ENCODE data around the gene CEP152. TPM values are rescaled to one million over a fixed set of nuclear protein-coding genes. Genes with fewer than 3 reads are reported as not detected.

Gene CEP152
- total and polyA plus RNA-seq, 9 of the 15 experiments (the other 6 are each of a cell fraction or from before 2014, with no cell fraction given), result 9.9 to 43.0 (median 23.6) TPM

GRCh38 chr15:48777645-48778330 is 33.1 kb downstream of the CEP152 start:
- ChIA-PET POLR2A (no interaction called here), CTCF (ENCODE audit: low intra/inter-chr PET ratio) (no interaction called here)
- Histone ChIP-seq H3K36me3 (ENCODE audit: control insufficient read depth, insufficient read depth, low read length) (peaks cover 58% of the 10 kb centered on the region), H3K4me3 (no peak overlapping the region), H3K9me3 (replicated peaks; ENCODE audit: control insufficient read depth, insufficient read depth, low read depth, low read length) (no peaks in the 10 kb centered on the region), H3K9me1 (ENCODE audit: control insufficient read depth, insufficient read depth, low read length) (no peaks in the 10 kb centered on the region), H3K4me1 (replicated peaks in 1 of 2; ENCODE audit: control insufficient read depth in 2 of 2, insufficient read depth in 2 of 2, low read length in 2 of 2) (no peaks in the 10 kb centered on the region), H2AFZ (ENCODE audit: low read depth, low read length) (no peak overlapping the region), H3K4me2 (ENCODE audit: insufficient read depth, low read length) (no peak overlapping the region), H3K79me2 (ENCODE audit: control insufficient read depth, insufficient read depth, low read length) (no peaks in the 10 kb centered on the region), H3K9ac (ENCODE audit: insufficient read depth in 1 of 2, low read depth in 2 of 2, low read length in 2 of 2) (no peak overlapping the region), H3K27ac (ENCODE audit: extremely low read depth, low read depth, low read length) (no peak overlapping the region), H3K27me3 (ENCODE audit: control insufficient read depth in 2 of 2, insufficient read depth in 2 of 2, low read length in 2 of 2) (no peaks in the 10 kb centered on the region), H4K20me1 (replicated peaks; ENCODE audit: control insufficient read depth, insufficient read depth, low read length) (no peaks in the 10 kb centered on the region)
- ATAC-seq, result no peak
- no peak for DNase-seq (ENCODE audit: extremely low read depth in 1 of 4, low spot score in 3 of 4)
- TF ChIP-seq NEUROD1 (IDR thresholded peaks at IDR 0.05; ENCODE audit: borderline replicate concordance, low read depth, low read length, partially characterized antibody) (no peak), ZC3H8 (IDR thresholded peaks at IDR 0.05) (no peak), SAP30 (IDR thresholded peaks at IDR 0.05; ENCODE audit: borderline replicate concordance, insufficient read depth, low read depth, low read length, poor library complexity, severe bottlenecking) (no peak), NR4A1 (CRISPR knock-in tag; IDR thresholded peaks at IDR 0.05) (no peak), NR4A1 (tag; IDR thresholded peaks at IDR 0.05) (no peak)
- intact Hi-C loops (cut with micrococcal nuclease), result no loop called here
- in situ Hi-C loops (cut with MboI), result no loop called here
- no TSS peak for BruUV-seq (replicated peaks)
- WGBS (ENCODE audit: insufficient coverage, low coverage, missing lambda C conversion rate), result 94% methylated on average over 1 of the region's 1 CpG
- no peak for FAIRE-seq

GRCh38 chr15:48775546-48775945 is 35.3 kb downstream of the CEP152 start:
- no peaks in the 10 kb centered on the region for H3K79me2 ChIP-seq (ENCODE audit: control insufficient read depth, insufficient read depth, low read length)
- DNase-seq (ENCODE audit: extremely low read depth in 1 of 4, low spot score in 3 of 4) (no peak), ATAC-seq (no peak), FAIRE-seq (no peak)
- H3K4me2 ChIP-seq (ENCODE audit: insufficient read depth, low read length), result no peak overlapping the region
- in situ Hi-C loops (cut with MboI), result no loop called here
- CTCF ChIA-PET (ENCODE audit: low intra/inter-chr PET ratio), result interaction anchor here (0.6 kb wide), 1 partner anchor 1459 kb away, joined by 3 read pairs; no protein-coding TSS in a partner anchor
- no peaks in the 10 kb centered on the region for H3K9me1 ChIP-seq (ENCODE audit: control insufficient read depth, insufficient read depth, low read length)
- no peak for TF ChIP-seq CCNT2 (IDR thresholded peaks at IDR 0.05; ENCODE audit: borderline replicate concordance, extremely low read depth, insufficient read length, low read depth, low read length)
- no peak for TF ChIP-seq ZNF3 (CRISPR knock-in tag; IDR thresholded peaks at IDR 0.05)
- TF ChIP-seq ILF3 (IDR thresholded peaks at IDR 0.05; ENCODE audit: borderline replicate concordance), result no peak
- TF ChIP-seq ZNF324 (CRISPR knock-in tag; IDR thresholded peaks at IDR 0.05), result no peak
- TF ChIP-seq NR3C1 (CRISPR knock-in tag; IDR thresholded peaks at IDR 0.05), result no peak
- TF ChIP-seq TCF7L2 (IDR thresholded peaks at IDR 0.05; ENCODE audit: low read depth, low read length), result no peak
- TF ChIP-seq EWSR1 (IDR thresholded peaks at IDR 0.05; ENCODE audit: borderline replicate concordance, low read depth, partially characterized antibody), result no peak
- POLR2A ChIA-PET, result interaction anchor here (1.2 to 1.9 kb wide), 2 partner anchors 11 to 14 kb away, joined by 4 to 5 read pairs; no protein-coding TSS in a partner anchor
- BruUV-seq (replicated peaks), result no TSS peak
- intact Hi-C loops (cut with micrococcal nuclease), result no loop called here
- H3K4me1 ChIP-seq (replicated peaks in 1 of 2; ENCODE audit: control insufficient read depth in 2 of 2, insufficient read depth in 2 of 2, low read length in 2 of 2), result no peaks in the 10 kb centered on the region
- no peaks in the 10 kb centered on the region for H3K9me3 ChIP-seq (replicated peaks; ENCODE audit: control insufficient read depth, insufficient read depth, low read depth, low read length)
- no peak overlapping the region for H3K9ac ChIP-seq (ENCODE audit: insufficient read depth in 1 of 2, low read depth in 2 of 2, low read length in 2 of 2)
- H3K27ac ChIP-seq (ENCODE audit: extremely low read depth, low read depth, low read length), result no peak overlapping the region
- H3K27me3 ChIP-seq (ENCODE audit: control insufficient read depth in 2 of 2, insufficient read depth in 2 of 2, low read length in 2 of 2), result no peaks in the 10 kb centered on the region
- no peak overlapping the region for H3K4me3 ChIP-seq
- WGBS (ENCODE audit: insufficient coverage, low coverage, missing lambda C conversion rate), result 68% methylated on average over 2 of the region's 2 CpGs
- no peaks in the 10 kb centered on the region for H4K20me1 ChIP-seq (replicated peaks; ENCODE audit: control insufficient read depth, insufficient read depth, low read length)
- H3K36me3 ChIP-seq (ENCODE audit: control insufficient read depth, insufficient read depth, low read length), result peaks cover 56% of the 10 kb centered on the region
- H2AFZ ChIP-seq (ENCODE audit: low read depth, low read length), result no peak overlapping the region
